HUES6 (cell line): ENCODE data around the gene BIN1.

Source experiments
- H3K27ac ChIP-seq: 2 replicates; pipeline ENCODE4 v1.7.0; 2013; ENCODE audit warnings: low read depth, mild to moderate bottlenecking, low read length, inconsistent platforms
- H3K27me3 ChIP-seq: 2 replicates; pipeline ENCODE4 v1.6.1; 2013; ENCODE audit warnings: low read length; ENCODE audit not compliant: control insufficient read depth, insufficient read depth
- H3K36me3 ChIP-seq: 2 replicates; pipeline ENCODE4 v1.6.1; 2013; ENCODE audit warnings: low read length; ENCODE audit not compliant: control insufficient read depth, insufficient read depth
- H3K4me1 ChIP-seq: 2 replicates; pipeline ENCODE4 v1.6.1; 2013; ENCODE audit warnings: low read length; ENCODE audit not compliant: control insufficient read depth, insufficient read depth
- H3K4me3 ChIP-seq: 2 replicates; pipeline ENCODE4 v1.5.1; 2013; ENCODE audit warnings: low read depth, low read length
- H3K9ac ChIP-seq: one replicate; pipeline ENCODE4 v1.6.1; 2013; ENCODE audit warnings: mild to moderate bottlenecking, low read length
- H3K9me3 ChIP-seq: 2 replicates; pipeline ENCODE4 v1.6.1; 2013; ENCODE audit warnings: low read depth, low read length; ENCODE audit not compliant: control insufficient read depth, insufficient read depth

The BIN1 gene

DNA sequence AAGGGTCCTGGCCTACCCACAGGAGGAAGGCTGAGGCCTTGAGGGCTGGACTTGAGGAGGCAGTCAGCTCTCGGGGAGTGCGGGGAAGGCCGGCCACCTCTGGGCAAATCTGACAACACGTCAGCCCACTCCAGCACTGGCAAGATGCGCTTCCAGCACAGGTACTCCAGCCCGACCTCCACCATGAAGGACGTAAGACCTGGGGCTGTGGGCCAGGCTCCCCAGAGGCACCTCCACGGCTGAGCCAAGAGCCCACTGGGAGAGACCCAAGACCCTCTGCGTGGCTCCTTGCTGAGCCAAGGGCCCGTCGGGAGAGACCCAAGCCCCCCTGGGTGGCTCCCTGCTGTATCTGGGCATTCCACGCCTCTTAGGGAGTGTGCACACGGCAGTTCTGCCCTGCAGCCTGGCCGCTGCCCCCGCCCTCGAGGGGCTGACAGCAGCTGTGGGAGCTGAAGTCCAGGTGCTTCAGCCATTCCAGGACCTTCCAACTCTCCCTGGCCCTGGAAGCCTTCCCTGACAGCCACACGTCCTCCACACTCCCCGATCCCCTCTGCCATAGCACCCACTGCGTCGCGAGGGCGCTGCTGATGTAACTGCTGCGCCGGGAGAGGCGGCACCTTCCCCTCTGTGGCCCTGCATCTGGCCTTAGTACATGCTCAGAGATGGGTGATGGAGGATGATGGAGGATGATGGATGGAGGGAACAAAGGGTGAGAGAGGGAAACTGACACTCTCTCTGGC lies 50.2 kb downstream of the BIN1 start:
- H3K27me3 ChIP-seq: no peaks in the 10 kb centered on the region
- peaks cover 9% of the 10 kb centered on the region; the same call in 1 of the 2 replicates for H3K36me3 ChIP-seq
- H3K9me3 ChIP-seq: no peaks in the 10 kb centered on the region
- no peak overlapping the region for H3K27ac ChIP-seq
- H3K4me3 ChIP-seq: no peak overlapping the region
- H3K4me1 ChIP-seq: no peaks in the 10 kb centered on the region; the same call in 1 of the 2 replicates
- H3K9ac ChIP-seq: no peak overlapping the region

GRCh38 chr2:127056086-127056485 lies 50.9 kb downstream of the BIN1 start:
- Histone ChIP-seq H3K27ac (no peak overlapping the region), H3K27me3 (no peaks in the 10 kb centered on the region), H3K36me3 (peaks cover 7% of the 10 kb centered on the region; the same call in 1 of the 2 replicates), H3K4me3 (no peak overlapping the region), H3K9ac (no peak overlapping the region), H3K9me3 (no peaks in the 10 kb centered on the region), H3K4me1 (no peaks in the 10 kb centered on the region; the same call in 1 of the 2 replicates)

DNA sequence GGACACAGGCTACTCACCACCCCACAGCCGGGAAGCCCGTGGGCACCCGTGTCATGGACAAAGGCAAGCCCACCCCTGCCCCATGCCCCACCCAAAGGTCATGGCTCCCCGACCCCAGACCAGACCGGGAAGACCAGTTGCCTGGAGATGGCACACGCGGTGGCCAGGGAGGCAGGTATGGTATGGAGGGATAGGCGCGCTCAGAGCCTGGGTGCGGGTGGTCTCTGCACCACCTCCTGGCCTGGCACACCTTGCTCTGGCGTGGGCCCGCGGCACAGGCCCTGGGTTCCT lies 51.2 kb downstream of the BIN1 start:
- H3K27ac ChIP-seq: no peak overlapping the region
- no peaks in the 10 kb centered on the region for H3K27me3 ChIP-seq
- no peak overlapping the region for H3K9ac ChIP-seq
- H3K9me3 ChIP-seq: no peaks in the 10 kb centered on the region
- H3K4me1 ChIP-seq: no peaks in the 10 kb centered on the region; the same call in 1 of the 2 replicates
- H3K36me3 ChIP-seq: peaks cover 7% of the 10 kb centered on the region; the same call in 1 of the 2 replicates
- no peak overlapping the region for H3K4me3 ChIP-seq

- Histone ChIP-seq H3K4me3 (no peak overlapping the region), H3K4me1 (peaks cover 3% of the 10 kb centered on the region; the same call in 1 of the 2 replicates), H3K36me3 (peaks cover 7% of the 10 kb centered on the region; the same call in 1 of the 2 replicates), H3K27me3 (no peaks in the 10 kb centered on the region), H3K9me3 (no peaks in the 10 kb centered on the region), H3K27ac (no peak overlapping the region), H3K9ac (no peak overlapping the region)
Measured at GRCh38 chr2:127054996-127055785, 51.8 kb downstream of the BIN1 start.

DNA sequence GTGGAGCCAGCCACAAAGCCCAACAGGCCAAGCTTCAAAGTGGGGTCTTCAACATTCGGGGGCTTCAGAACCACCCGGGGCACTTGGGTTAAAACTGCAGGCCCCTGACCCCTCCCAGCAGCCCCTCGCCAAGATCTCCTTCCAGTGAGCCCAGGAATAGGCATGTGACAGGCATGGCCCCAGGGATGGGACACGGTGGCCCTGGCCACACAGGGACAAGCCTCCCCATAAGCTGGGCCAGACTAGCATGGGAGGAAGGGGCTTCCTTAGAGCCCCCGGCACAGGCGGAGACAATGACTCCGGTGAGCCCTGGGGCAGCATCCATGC lies 52.4 kb downstream of the BIN1 start:
- Histone ChIP-seq H3K9ac (no peak overlapping the region), H3K27ac (no peak overlapping the region), H3K4me1 (peaks cover 8% of the 10 kb centered on the region), H3K9me3 (no peaks in the 10 kb centered on the region), H3K36me3 (peaks cover 7% of the 10 kb centered on the region; the same call in 1 of the 2 replicates), H3K27me3 (no peaks in the 10 kb centered on the region), H3K4me3 (no peak overlapping the region)

GRCh38 chr2:127053731-127054603 lies 53.0 kb downstream of the BIN1 start:
- Histone ChIP-seq H3K9me3 (no peaks in the 10 kb centered on the region), H3K27me3 (no peaks in the 10 kb centered on the region), H3K4me3 (no peak overlapping the region), H3K4me1 (peaks cover 8% of the 10 kb centered on the region), H3K27ac (no peak overlapping the region), H3K9ac (no peak overlapping the region), H3K36me3 (peaks cover 7% of the 10 kb centered on the region; the same call in 1 of the 2 replicates)

- H3K27me3 ChIP-seq: no peaks in the 10 kb centered on the region
- H3K4me1 ChIP-seq: peaks cover 8% of the 10 kb centered on the region
- no peak overlapping the region for H3K27ac ChIP-seq
- no peaks in the 10 kb centered on the region for H3K9me3 ChIP-seq
- H3K4me3 ChIP-seq: no peak overlapping the region
- peaks cover 12% of the 10 kb centered on the region; the same call in 1 of the 2 replicates for H3K36me3 ChIP-seq
- no peak overlapping the region for H3K9ac ChIP-seq
Measured at GRCh38 chr2:127052771-127053691, 53.9 kb downstream of the BIN1 start.

GRCh38 chr2:127052057-127052770 lies 54.7 kb downstream of the BIN1 start:
- peaks cover 8% of the 10 kb centered on the region for H3K4me1 ChIP-seq
- peaks cover 12% of the 10 kb centered on the region; the same call in 1 of the 2 replicates for H3K36me3 ChIP-seq
- no peaks in the 10 kb centered on the region for H3K9me3 ChIP-seq
- no peak overlapping the region for H3K4me3 ChIP-seq
- no peaks in the 10 kb centered on the region for H3K27me3 ChIP-seq
- no peak overlapping the region for H3K9ac ChIP-seq
- H3K27ac ChIP-seq: no peak overlapping the region

- Histone ChIP-seq H3K4me1 (peaks cover 8% of the 10 kb centered on the region), H3K27me3 (no peaks in the 10 kb centered on the region), H3K9me3 (no peaks in the 10 kb centered on the region), H3K9ac (no peak overlapping the region), H3K36me3 (peaks cover 12% of the 10 kb centered on the region; the same call in 1 of the 2 replicates), H3K27ac (no peak overlapping the region), H3K4me3 (no peak overlapping the region)
Measured at GRCh38 chr2:127051116-127052056, 55.6 kb downstream of the BIN1 start.
